ENCODE results near the gene SIGLEC14. TPM values are rescaled to one million over a fixed set of nuclear protein-coding genes. Genes with fewer than 3 reads are reported as not detected.

Gene SIGLEC14
- total RNA-seq, 6 donors from 2014 or later = 5.0 to 44.6 (median 22.3) TPM; not detected in 1

GRCh38 chr19:51651216-51651846, 4.7 kb upstream of the SIGLEC14 start:
- H3K4me1 ChIP-seq = peaks cover 0 to 3% (median 0%) of the 10 kb centered on the region in 4 donors
- 57 to 80% methylated on average over 7 of the region's 7 CpGs for WGBS, 2 donors
- H3K4me3 ChIP-seq = no peak overlapping the region
- H3K36me3 ChIP-seq = no peaks in the 10 kb centered on the region
- peak; percentile 75 to 82 for ATAC-seq (ENCODE audit: low FRiP score in 2 of 2)
- DNase-seq = peak in 1 of 2 donors; percentile 65
- H3K27me3 ChIP-seq = no peaks in the 10 kb centered on the region
- TF ChIP-seq POLR2AphosphoS5 (IDR thresholded peaks at IDR 0.05) (no peak), POLR2A (IDR thresholded peaks at IDR 0.05) (peak in 1 of 4 donors; percentile 17), CTCF (IDR thresholded peaks at IDR 0.05) (no peak), EP300 (IDR thresholded peaks at IDR 0.05) (no peak)
- no peaks in the 10 kb centered on the region for H3K9me3 ChIP-seq
- H3K27ac ChIP-seq = peak overlapping the region; percentile 32 to 69 (median 48)

- no peaks in the 10 kb centered on the region for H3K27me3 ChIP-seq
- H3K36me3 ChIP-seq = no peaks in the 10 kb centered on the region
- no peak overlapping the region for H3K4me3 ChIP-seq
- DNase-seq (no peak), ATAC-seq (ENCODE audit: low FRiP score in 2 of 2) (no peak)
- TF ChIP-seq EP300 (IDR thresholded peaks at IDR 0.05) (no peak), POLR2AphosphoS5 (IDR thresholded peaks at IDR 0.05) (no peak), CTCF (IDR thresholded peaks at IDR 0.05) (no peak), POLR2A (IDR thresholded peaks at IDR 0.05) (no peak)
- H3K4me1 ChIP-seq = peaks cover 0 to 3% (median 0%) of the 10 kb centered on the region in 4 donors
- no peaks in the 10 kb centered on the region for H3K9me3 ChIP-seq
- H3K27ac ChIP-seq = peak overlapping the region in 1 of 4 donors; percentile 49
- WGBS, 2 donors = 86 to 90% methylated on average over 6 of the region's 6 CpGs
These were observed 693 bp upstream of the SIGLEC14 start for GRCh38 chr19:51647318-51647717.

GRCh38 chr19:51644636-51645271, 1.9 kb downstream of the SIGLEC14 start:
- no peak for DNase-seq
- H3K36me3 ChIP-seq = no peaks in the 10 kb centered on the region
- peak overlapping the region in 1 of 4 donors; percentile 67 for H3K27ac ChIP-seq
- TF ChIP-seq EP300 (IDR thresholded peaks at IDR 0.05) (no peak), POLR2A (IDR thresholded peaks at IDR 0.05) (peak in 1 of 4 donors; percentile 43), POLR2AphosphoS5 (IDR thresholded peaks at IDR 0.05) (no peak)
- no peaks in the 10 kb centered on the region for H3K27me3 ChIP-seq
- ATAC-seq (ENCODE audit: low FRiP score in 2 of 2) = no peak
- WGBS, 2 donors = 40 to 41% methylated on average over 10 to 11 of the region's 11 CpGs
- no peaks in the 10 kb centered on the region for H3K9me3 ChIP-seq
- no peaks in the 10 kb centered on the region for H3K4me1 ChIP-seq
- H3K4me3 ChIP-seq = peak overlapping the region in 2 of 4 donors; percentile 37 to 39

- Histone ChIP-seq H3K4me1 (no peaks in the 10 kb centered on the region), H3K27me3 (no peaks in the 10 kb centered on the region), H3K36me3 (no peaks in the 10 kb centered on the region), H3K27ac (no peak overlapping the region), H3K9me3 (no peaks in the 10 kb centered on the region), H3K4me3 (no peak overlapping the region)
- TF ChIP-seq EP300 (IDR thresholded peaks at IDR 0.05) (no peak), CTCF (IDR thresholded peaks at IDR 0.05) (no peak), POLR2A (IDR thresholded peaks at IDR 0.05) (no peak), POLR2AphosphoS5 (IDR thresholded peaks at IDR 0.05) (no peak)
- DNase-seq (no peak), ATAC-seq (ENCODE audit: low FRiP score in 2 of 2) (no peak)
These were observed 5.0 kb downstream of the SIGLEC14 start for GRCh38 chr19:51641648-51642047.

- H3K27ac ChIP-seq = no peak overlapping the region
- TF ChIP-seq EP300 (IDR thresholded peaks at IDR 0.05) = no peak
- no peak for TF ChIP-seq POLR2AphosphoS5 (IDR thresholded peaks at IDR 0.05)
- no peak for TF ChIP-seq POLR2A (IDR thresholded peaks at IDR 0.05)
- TF ChIP-seq CTCF (IDR thresholded peaks at IDR 0.05) = no peak
- ATAC-seq (ENCODE audit: low FRiP score in 2 of 2) (no peak), DNase-seq (no peak)
- no peaks in the 10 kb centered on the region for H3K9me3 ChIP-seq
- H3K4me3 ChIP-seq = no peak overlapping the region
- 86 to 94% methylated on average over 3 of the region's 3 CpGs for WGBS, 2 donors
- no peaks in the 10 kb centered on the region for H3K4me1 ChIP-seq
- H3K36me3 ChIP-seq = no peaks in the 10 kb centered on the region
- H3K27me3 ChIP-seq = no peaks in the 10 kb centered on the region
These were observed 6.2 kb downstream of the SIGLEC14 start for GRCh38 chr19:51640386-51640785.

All from upper lobe of left lung (tissue), 6 donors.